Common myeloid progenitor, CD34-positive (primary cell): Measurements from ENCODE around the gene PIWIL4.
"Not testable (repeated sequence)": the region's sequence is repeated elsewhere in the genome, so short reads cannot be mapped to it uniquely, and the experiment has no call there.

Source experiments
- CTCF ChIA-PET: fragments of 350-600 bp; sonication (Branson Sonifier 250); formaldehyde crosslinking; loops from one replicate; lab custom pipeline; 2021; ENCODE audit warnings: antibody characterized with exemption; lab: Charles Lee
- POLR2A ChIA-PET: fragments of 350-600 bp; sonication (Branson Sonifier 250); formaldehyde crosslinking; loops from one replicate; lab custom pipeline; 2021; ENCODE audit warnings: antibody characterized with exemption; lab: Charles Lee
- DNase-seq, 3 donors: peaks; one replicate each; pipeline versions ENCODE4 v3.0.0 to v3.0.0-alpha.2; 2013
- H3K27ac ChIP-seq, 2 experiments: 1 replicate in 1 of 2; 2 replicates in 1 of 2; pipeline ENCODE4 v1.7.0; 2013; ENCODE audit warnings: inconsistent platforms in 2 of 2, low read length in 2 of 2, mild to moderate bottlenecking in 2 of 2, low read depth in 1 of 2, moderate library complexity in 1 of 2; ENCODE audit not compliant: severe bottlenecking in 2 of 2, insufficient read depth in 1 of 2, poor library complexity in 1 of 2
- H3K27me3 ChIP-seq, 5 experiments: replicated peaks in 2 of 5; 1 replicate in 3 of 5; 2 replicates in 2 of 5; pipeline versions ENCODE4 v1.6.1 to v1.7.0; 2013; ENCODE audit warnings: low read length in 4 of 5, mild to moderate bottlenecking in 2 of 5, moderate library complexity in 2 of 5, inconsistent platforms in 1 of 5; ENCODE audit not compliant: insufficient read depth in 5 of 5, control insufficient read depth in 4 of 5
- H3K36me3 ChIP-seq, 4 experiments: 1 replicate in 2 of 4; 2 replicates in 2 of 4; pipeline versions ENCODE4 v1.6.1 to v1.7.0; 2013; ENCODE audit warnings: low read length in 3 of 4, control low read depth in 1 of 4, mild to moderate bottlenecking in 1 of 4; ENCODE audit not compliant: control insufficient read depth in 4 of 4, insufficient read depth in 4 of 4
- H3K4me1 ChIP-seq, 4 experiments: 1 replicate in 3 of 4; 2 replicates in 1 of 4; pipeline versions ENCODE4 v1.6.1 to v1.7.1; 2013; ENCODE audit warnings: low read length in 3 of 4, mild to moderate bottlenecking in 3 of 4, control low read depth in 1 of 4, inconsistent platforms in 1 of 4, moderate library complexity in 1 of 4; ENCODE audit not compliant: control insufficient read depth in 4 of 4, insufficient read depth in 4 of 4; ENCODE audit errors: control extremely low read depth in 1 of 4
- H3K4me3 ChIP-seq, 7 experiments: 1 replicate in 4 of 7; 2 replicates in 3 of 7; pipeline versions ENCODE4 v1.5.1 to v1.7.0; 2013; ENCODE audit warnings: mild to moderate bottlenecking in 7 of 7, low read length in 6 of 7, moderate library complexity in 6 of 7, inconsistent platforms in 2 of 7, low read depth in 2 of 7, control low read depth in 1 of 7; ENCODE audit not compliant: insufficient read depth in 4 of 7, control insufficient read depth in 1 of 7; ENCODE audit errors: extremely low read depth in 1 of 7
- H3K9me3 ChIP-seq, 5 experiments: 1 replicate in 4 of 5; 2 replicates in 1 of 5; pipeline versions ENCODE4 v1.6.1 to v1.7.1; 2013; ENCODE audit warnings: low read length in 4 of 5, mild to moderate bottlenecking in 2 of 5, inconsistent platforms in 1 of 5, low read depth in 1 of 5, moderate library complexity in 1 of 5; ENCODE audit not compliant: control insufficient read depth in 4 of 5, insufficient read depth in 2 of 5; ENCODE audit errors: control extremely low read depth in 1 of 5
- WGBS: methylation state at CpG from one replicate; pipeline ENCODE4 v1.1.5; 2013; ENCODE audit not compliant: insufficient coverage; 5-methylcytosine and 5-hydroxymethylcytosine counted together

The PIWIL4 gene

GRCh38 chr11:94603587-94603986 lies 36.4 kb downstream of the PIWIL4 start:
- Histone ChIP-seq H3K4me1 (peaks cover 0 to 4% (median 0%) of the 10 kb centered on the region in 4 experiments), H3K27me3 (no peaks in the 10 kb centered on the region), H3K27ac (no peak overlapping the region), H3K9me3 (no peaks in the 10 kb centered on the region), H3K4me3 (no peak overlapping the region), H3K36me3 (no peaks in the 10 kb centered on the region)
- ChIA-PET POLR2A (no interaction called here), CTCF (interaction anchor here (1.5 to 2.7 kb wide), 3 partner anchors 8 to 10 kb away, joined by 4 to 7 read pairs (median 4); no protein-coding TSS in a partner anchor)
- no peak for DNase-seq
- no CpG with 5 or more reads among the region's 1 CpG for WGBS

GRCh38 chr11:94604482-94604881 lies 37.3 kb downstream of the PIWIL4 start:
- no peak overlapping the region for H3K27ac ChIP-seq
- WGBS = 100% methylated on average over 2 of the region's 3 CpGs
- POLR2A ChIA-PET = no interaction called here
- DNase-seq = no peak
- H3K27me3 ChIP-seq = no peaks in the 10 kb centered on the region
- no peaks in the 10 kb centered on the region for H3K9me3 ChIP-seq
- peaks cover 0 to 4% (median 0%) of the 10 kb centered on the region in 4 experiments for H3K4me1 ChIP-seq
- peaks cover 0 to 1% (median 0%) of the 10 kb centered on the region in 4 experiments for H3K36me3 ChIP-seq
- CTCF ChIA-PET = no interaction called here
- H3K4me3 ChIP-seq = no peak overlapping the region

GRCh38 chr11:94613120-94613519 lies 46.0 kb downstream of the PIWIL4 start:
- H3K4me1 ChIP-seq = peaks cover 0 to 6% (median 0%) of the 10 kb centered on the region in 4 experiments
- CTCF ChIA-PET = interaction anchor here (1.5 to 5.4 kb wide), 4 partner anchors 9 to 16 kb away, joined by 3 to 33 read pairs (median 4); no protein-coding TSS in a partner anchor
- no peak overlapping the region for H3K27ac ChIP-seq
- POLR2A ChIA-PET = no interaction called here
- 100% methylated on average over 1 of the region's 1 CpG for WGBS
- no peak for DNase-seq
- H3K9me3 ChIP-seq = peaks cover 0 to 24% (median 6%) of the 10 kb centered on the region in 5 experiments
- H3K27me3 ChIP-seq = no peaks in the 10 kb centered on the region
- peaks cover 0 to 12% (median 4%) of the 10 kb centered on the region in 4 experiments for H3K36me3 ChIP-seq
- H3K4me3 ChIP-seq = no peak overlapping the region

DNA sequence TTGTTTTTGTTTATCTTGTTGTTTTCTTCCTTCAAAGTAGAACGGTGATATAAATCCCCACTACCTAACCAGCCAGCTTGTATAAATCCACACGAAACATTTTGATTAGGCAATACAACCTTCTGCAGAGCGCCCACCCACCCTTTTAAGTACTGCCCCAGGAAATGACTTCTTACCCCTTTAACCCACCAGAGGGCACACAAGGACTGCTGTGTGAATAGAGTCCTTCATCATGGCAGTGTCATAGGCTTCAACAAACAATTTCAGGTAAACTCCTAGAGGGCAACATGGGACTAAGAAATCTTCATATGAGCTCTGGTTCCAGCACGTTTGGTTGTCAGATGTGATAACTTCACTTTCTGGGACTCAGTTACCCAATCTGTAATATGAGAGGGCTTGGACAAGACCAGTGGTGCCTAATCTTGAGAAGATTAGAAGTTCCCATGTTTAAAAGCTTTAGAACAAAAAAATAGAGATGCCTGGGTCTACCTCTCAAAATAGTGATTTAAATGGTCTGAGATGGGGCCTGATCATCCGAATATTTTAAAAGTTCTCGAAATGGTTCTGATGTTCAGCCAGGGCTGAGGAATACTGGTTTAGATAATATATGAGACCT lies 56.1 kb downstream of the PIWIL4 start:
- ChIA-PET CTCF (interaction anchor here (0.7 to 7.7 kb wide), 49 partner anchors 9 to 1140 kb away, joined by 3 to 84 read pairs (median 5); partner anchors contain the start of genes AMOTL1 and SRSF8), POLR2A (no interaction called here)
- H3K4me3 ChIP-seq = no peak overlapping the region
- no peaks in the 10 kb centered on the region for H3K36me3 ChIP-seq
- H3K27me3 ChIP-seq = no peaks in the 10 kb centered on the region
- peaks cover 0 to 7% (median 0%) of the 10 kb centered on the region in 4 experiments for H3K4me1 ChIP-seq
- peak; percentile 89 to 95 (median 94) for DNase-seq
- WGBS = 60% methylated on average over 3 of the region's 6 CpGs
- H3K27ac ChIP-seq = no peak overlapping the region
- H3K9me3 ChIP-seq = peaks cover 0 to 12% (median 0%) of the 10 kb centered on the region in 5 experiments

DNA sequence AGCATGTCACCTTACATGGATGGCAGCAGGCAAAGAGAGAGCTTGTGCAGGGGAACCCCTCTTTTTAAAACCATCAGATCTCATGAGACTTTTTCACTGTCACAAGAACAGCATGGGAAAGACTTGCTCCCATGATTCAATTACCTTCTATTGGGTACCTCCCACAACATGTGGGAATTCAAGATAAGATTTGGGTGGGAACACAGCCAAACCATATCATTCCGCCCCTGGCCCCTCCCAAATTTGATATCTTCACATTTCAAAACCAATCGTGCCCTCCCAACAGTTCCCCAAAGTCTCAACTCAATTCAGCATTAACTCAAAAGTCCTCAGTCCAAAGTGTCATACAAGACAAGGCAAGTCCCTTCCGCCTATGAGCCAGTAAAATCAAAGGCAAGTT lies 58.3 kb downstream of the PIWIL4 start:
- H3K4me3 ChIP-seq, H3K36me3 ChIP-seq, H3K27ac ChIP-seq, H3K27me3 ChIP-seq, POLR2A ChIA-PET: not testable (repeated sequence)
- Histone ChIP-seq H3K4me1 (peaks cover 0 to 12% (median 2%) of the 10 kb centered on the region in 4 experiments), H3K9me3 (peaks cover 0 to 12% (median 0%) of the 10 kb centered on the region in 5 experiments)
- DNase-seq = peak; percentile 22 to 67 (median 51)
- 15% methylated on average over 2 of the region's 3 CpGs for WGBS
- CTCF ChIA-PET = interaction anchor here (1.0 to 7.7 kb wide), 6 partner anchors 11 to 272 kb away, joined by 3 to 84 read pairs (median 19); partner anchors contain the start of gene AMOTL1

DNA sequence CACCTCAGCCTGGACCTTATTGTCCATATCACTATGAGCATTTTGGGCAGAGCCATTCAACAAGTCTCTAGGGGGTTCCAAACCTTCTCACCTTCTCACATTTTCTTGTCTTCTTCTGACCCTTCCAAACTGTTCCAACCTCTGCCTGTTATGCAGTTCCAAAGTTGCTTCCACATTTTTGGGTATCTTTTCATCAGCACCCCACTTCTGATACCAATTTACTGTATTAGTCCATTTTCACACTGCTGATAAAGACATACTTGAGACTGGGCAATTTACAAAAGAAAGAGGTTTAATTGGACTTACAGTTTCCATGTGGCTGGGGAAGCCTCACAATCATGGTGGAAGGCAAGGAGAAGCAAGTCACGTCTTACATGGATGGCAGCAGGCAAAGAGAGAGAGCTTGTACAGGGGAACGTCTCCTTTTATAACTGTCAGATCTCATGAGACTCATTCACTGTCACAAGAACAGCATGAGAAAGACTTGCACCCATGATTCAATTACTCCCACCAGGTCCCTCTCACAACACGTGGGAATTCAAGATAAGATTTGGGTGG lies 59.9 kb downstream of the PIWIL4 start:
- WGBS = 92% methylated on average over 2 of the region's 3 CpGs
- Histone ChIP-seq H3K9me3 (peaks cover 0 to 12% (median 0%) of the 10 kb centered on the region in 5 experiments), H3K4me1 (peaks cover 0 to 13% (median 2%) of the 10 kb centered on the region in 4 experiments)
- POLR2A ChIA-PET, H3K36me3 ChIP-seq, DNase-seq, H3K27me3 ChIP-seq, H3K4me3 ChIP-seq, H3K27ac ChIP-seq: not testable (repeated sequence)
- CTCF ChIA-PET = interaction anchor here (1.6 kb wide), 1 partner anchor 12 kb away, joined by 3 read pairs; no protein-coding TSS in a partner anchor

- CTCF ChIA-PET = no interaction called here
- no peak for DNase-seq
- POLR2A ChIA-PET = no interaction called here
- Histone ChIP-seq H3K27ac (no peak overlapping the region), H3K4me3 (peak overlapping the region in 1 of 7 experiments; percentile 45), H3K27me3 (no peaks in the 10 kb centered on the region), H3K9me3 (peaks cover 0 to 12% (median 0%) of the 10 kb centered on the region in 5 experiments), H3K36me3 (no peaks in the 10 kb centered on the region), H3K4me1 (peaks cover 0 to 13% (median 2%) of the 10 kb centered on the region in 4 experiments)
- 0% methylated on average over 1 of the region's 1 CpG for WGBS
These were observed 62.6 kb downstream of the PIWIL4 start for GRCh38 chr11:94629741-94630140.
